Tibial artery (tissue), 4 donors: Measurements from ENCODE around the gene OPRL1.

Experiments used
- DNase-seq, 2 donors: peaks; one replicate each; pipeline ENCODE4 v3.0.0-alpha.2; 2019
- H3K27ac ChIP-seq, 2 donors: fragments of 200-600 bp; sonication (generic) in 1 of 2; 1 replicate in 1 of 2; 2 replicates in 1 of 2; pipeline ENCODE4 v1.5.1; 2018 to 2019; ENCODE audit warnings: mild to moderate bottlenecking in 1 of 2
- H3K27me3 ChIP-seq, 2 donors: fragments of 200-600 bp; sonication (generic) in 1 of 2; one replicate each; pipeline versions ENCODE4 v1.5.1 to v1.6.0; 2016 to 2019
- H3K36me3 ChIP-seq, 3 donors: fragments of 200-600 bp; sonication (generic) in 2 of 3; one replicate each; pipeline ENCODE4 v1.5.1; 2016 to 2019; ENCODE audit warnings: mild to moderate bottlenecking in 2 of 3
- H3K4me1 ChIP-seq, 4 donors: fragments of 200-600 bp; sonication (generic) in 2 of 4; 1 replicate in 3 of 4; 2 replicates in 1 of 4; pipeline ENCODE4 v1.5.1; 2016 to 2019
- H3K4me3 ChIP-seq, 2 donors: fragments of 200-600 bp; sonication (generic) in 1 of 2; 1 replicate in 1 of 2; 2 replicates in 1 of 2; pipeline ENCODE4 v1.5.1; 2018 to 2019; ENCODE audit warnings: mild to moderate bottlenecking in 2 of 2
- H3K9me3 ChIP-seq, 3 donors: fragments of 200-600 bp; sonication (generic) in 1 of 3; one replicate each; pipeline ENCODE4 v1.5.1; 2016 to 2019
- CTCF ChIP-seq, 2 experiments: fragments of 200-600 bp in 1 of 2; fragments of 450-650 bp in 1 of 2; IDR thresholded peaks; one replicate each; pipeline ENCODE4 v1.5.1; 2017 to 2019; ENCODE audit warnings: antibody characterized with exemption in 2 of 2, mild to moderate bottlenecking in 1 of 2, moderate library complexity in 1 of 2
- intact Hi-C: fragments of 100-400 bp; cut with DNase I; formaldehyde crosslinking; loops from one replicate; pipeline ENCODE4 v1.15.0; 2023; ENCODE audit warnings: low total_unique reads

Gene OPRL1

GRCh38 chr20:64080013-64080812, at the start of gene OPRL1:
Gene OPRL1, plus strand, starts transcription at chr20:64080082. Its CDS starts 12,639 bp downstream, at chr20:64092721.
- Histone ChIP-seq H3K27ac (peak within 1 kb of the TSS; percentile 69 to 80), H3K4me3 (peak within 1 kb of the TSS; percentile 65 to 68), H3K27me3 (peaks cover 3 to 20% of the 10 kb centered on the region in 2 donors), H3K4me1 (peaks cover 0 to 69% (median 42%) of the 10 kb centered on the region in 4 donors), H3K9me3 (no peaks in the 10 kb centered on the region), H3K36me3 (peaks cover 0 to 2% (median 0%) of the 10 kb centered on the region in 3 donors)
- no peak for DNase-seq
- intact Hi-C loops: no loop called here
- no peak for TF ChIP-seq CTCF (IDR thresholded peaks at IDR 0.05)

DNA sequence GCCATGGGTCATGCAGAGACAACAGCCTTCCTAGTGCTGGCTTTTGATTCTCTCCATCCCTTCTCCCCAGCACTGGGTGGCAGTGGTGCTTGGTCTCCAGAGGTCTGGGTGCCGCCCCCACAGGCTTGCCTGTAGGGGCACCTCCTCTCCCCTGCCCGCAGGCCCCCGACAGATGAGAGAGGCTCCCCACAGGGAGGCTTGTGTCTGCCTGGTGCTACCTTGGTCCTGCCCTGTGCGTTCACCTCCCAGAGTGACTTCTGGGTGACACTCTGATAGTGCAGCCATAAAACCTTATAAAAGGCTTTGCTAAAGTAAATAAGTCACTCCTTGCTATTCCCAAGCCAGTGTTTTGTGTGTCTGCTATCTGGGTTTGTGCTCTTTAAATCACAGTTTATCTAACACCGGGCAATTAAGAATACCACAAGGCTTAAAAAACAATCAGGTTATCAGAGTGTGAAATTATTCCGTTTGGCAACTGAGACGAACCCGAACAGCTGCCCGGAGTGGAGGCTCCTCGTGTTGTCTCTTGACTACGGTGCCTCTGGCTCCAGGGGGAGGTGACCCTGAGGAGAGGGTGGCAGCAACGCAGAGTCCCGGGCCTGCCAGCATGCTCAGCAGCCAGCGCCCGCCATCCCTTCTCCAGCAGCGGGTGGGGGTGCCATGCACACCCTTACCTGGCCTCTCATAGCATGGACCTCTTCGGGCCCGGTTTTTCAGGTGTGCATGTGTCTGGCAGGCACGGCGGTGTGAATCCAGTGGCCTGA, 49.3 kb upstream of the OPRL1 start:
- Histone ChIP-seq H3K4me1 (no peaks in the 10 kb centered on the region), H3K36me3 (peaks cover 69 to 98% (median 95%) of the 10 kb centered on the region in 3 donors), H3K27ac (no peak overlapping the region), H3K4me3 (no peak overlapping the region), H3K9me3 (no peaks in the 10 kb centered on the region), H3K27me3 (peaks cover 0 to 3% of the 10 kb centered on the region in 2 donors)
- no peak for DNase-seq
- intact Hi-C loops: no loop called here
- TF ChIP-seq CTCF (IDR thresholded peaks at IDR 0.05): no peak

DNA sequence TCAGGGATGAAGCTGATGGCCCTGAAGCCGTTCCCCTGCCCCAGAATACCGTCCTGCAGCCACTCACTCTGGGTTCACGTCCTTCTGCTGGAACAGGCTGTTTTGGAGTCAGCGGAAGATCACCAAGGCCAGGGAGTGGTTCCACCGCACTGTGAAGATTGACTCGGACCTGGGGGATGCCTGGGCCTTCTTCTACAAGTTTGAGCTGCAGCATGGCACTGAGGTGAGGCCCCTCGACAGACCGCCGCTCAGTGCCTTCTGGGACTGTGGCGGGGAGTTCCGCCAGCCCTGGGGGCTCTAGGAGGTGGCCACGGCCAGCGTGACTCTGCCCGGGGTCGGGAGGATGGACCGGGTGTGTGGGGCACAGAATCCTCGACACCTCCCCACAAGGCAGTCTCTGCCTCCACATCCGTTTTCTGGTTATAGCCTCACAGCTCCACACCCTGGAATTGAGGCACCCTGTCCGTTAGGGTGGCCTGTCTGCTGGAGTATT, 48.0 kb upstream of the OPRL1 start:
- H3K4me3 ChIP-seq: no peak overlapping the region
- peaks cover 56 to 85% (median 81%) of the 10 kb centered on the region in 3 donors for H3K36me3 ChIP-seq
- no peak overlapping the region for H3K27ac ChIP-seq
- peaks cover 0 to 6% (median 0%) of the 10 kb centered on the region in 4 donors for H3K4me1 ChIP-seq
- DNase-seq: no peak
- TF ChIP-seq CTCF (IDR thresholded peaks at IDR 0.05): no peak
- peaks cover 0 to 16% of the 10 kb centered on the region in 2 donors for H3K27me3 ChIP-seq
- intact Hi-C loops: no loop called here
- no peaks in the 10 kb centered on the region for H3K9me3 ChIP-seq

DNA sequence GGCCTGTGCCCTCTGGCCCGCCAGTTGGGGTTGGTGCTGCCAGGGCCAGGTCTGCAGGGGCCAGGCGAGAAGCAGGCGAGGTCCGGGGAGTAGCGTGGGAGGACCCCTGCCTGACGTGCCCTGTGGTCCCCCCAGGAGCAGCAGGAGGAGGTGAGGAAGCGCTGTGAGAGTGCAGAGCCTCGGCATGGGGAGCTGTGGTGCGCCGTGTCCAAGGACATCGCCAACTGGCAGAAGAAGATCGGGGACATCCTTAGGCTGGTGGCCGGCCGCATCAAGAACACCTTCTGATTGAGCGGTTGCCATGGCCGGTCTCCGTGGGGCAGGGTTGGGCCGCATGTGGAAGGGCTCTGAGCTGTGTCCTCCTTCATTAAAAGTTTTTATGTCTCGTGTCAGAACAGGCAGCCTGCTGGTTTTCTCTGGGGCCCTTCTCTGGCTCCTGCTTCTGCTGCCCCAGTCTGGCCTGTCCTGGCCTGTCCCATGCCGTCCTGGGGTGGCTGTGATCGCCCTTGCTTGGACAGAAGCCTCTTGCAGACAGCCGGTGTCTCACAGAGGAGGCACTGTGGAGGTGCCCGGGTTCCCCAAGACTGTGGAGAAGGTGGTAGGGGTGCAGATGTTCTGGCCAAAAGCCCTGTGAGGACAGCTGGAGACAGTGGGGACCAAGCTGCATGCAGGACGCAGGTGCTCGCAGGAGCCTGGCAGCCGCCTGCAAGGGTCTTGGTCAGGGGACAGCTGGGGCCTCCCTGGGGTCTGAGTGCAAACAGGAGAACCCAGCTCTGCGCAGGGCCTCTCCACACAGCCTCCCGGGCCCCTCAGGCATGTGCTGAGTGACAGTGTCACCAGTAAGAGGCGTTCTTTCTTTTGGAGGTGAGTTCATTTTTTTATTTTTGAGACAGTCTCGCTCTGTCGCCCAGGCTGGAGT, 46.9 kb upstream of the OPRL1 start:
- H3K27me3 ChIP-seq: peaks cover 0 to 27% of the 10 kb centered on the region in 2 donors
- H3K27ac ChIP-seq: no peak overlapping the region
- DNase-seq: no peak
- TF ChIP-seq CTCF (IDR thresholded peaks at IDR 0.05): no peak
- H3K4me1 ChIP-seq: peaks cover 0 to 15% (median 5%) of the 10 kb centered on the region in 4 donors
- intact Hi-C loops: no loop called here
- no peaks in the 10 kb centered on the region for H3K9me3 ChIP-seq
- peaks cover 45 to 74% (median 70%) of the 10 kb centered on the region in 3 donors for H3K36me3 ChIP-seq
- no peak overlapping the region for H3K4me3 ChIP-seq

GRCh38 chr20:64033981-64034493, 45.8 kb upstream of the OPRL1 start:
- Histone ChIP-seq H3K4me3 (no peak overlapping the region), H3K27ac (no peak overlapping the region), H3K36me3 (peaks cover 34 to 63% (median 60%) of the 10 kb centered on the region in 3 donors), H3K27me3 (peaks cover 0 to 38% of the 10 kb centered on the region in 2 donors), H3K4me1 (peaks cover 0 to 25% (median 15%) of the 10 kb centered on the region in 4 donors), H3K9me3 (no peaks in the 10 kb centered on the region)
- DNase-seq: no peak
- no peak for TF ChIP-seq CTCF (IDR thresholded peaks at IDR 0.05)
- intact Hi-C loops: no loop called here
